ENCODE results near the gene PSMB7. TPM values are rescaled to one million over a fixed set of nuclear protein-coding genes. Genes with fewer than 3 reads are reported as not detected.

PSMB7 gene
- total and polyA plus RNA-seq, 2 of the 4 experiments (the other 2 are of a cell fraction), result 340 to 430 TPM

DNA sequence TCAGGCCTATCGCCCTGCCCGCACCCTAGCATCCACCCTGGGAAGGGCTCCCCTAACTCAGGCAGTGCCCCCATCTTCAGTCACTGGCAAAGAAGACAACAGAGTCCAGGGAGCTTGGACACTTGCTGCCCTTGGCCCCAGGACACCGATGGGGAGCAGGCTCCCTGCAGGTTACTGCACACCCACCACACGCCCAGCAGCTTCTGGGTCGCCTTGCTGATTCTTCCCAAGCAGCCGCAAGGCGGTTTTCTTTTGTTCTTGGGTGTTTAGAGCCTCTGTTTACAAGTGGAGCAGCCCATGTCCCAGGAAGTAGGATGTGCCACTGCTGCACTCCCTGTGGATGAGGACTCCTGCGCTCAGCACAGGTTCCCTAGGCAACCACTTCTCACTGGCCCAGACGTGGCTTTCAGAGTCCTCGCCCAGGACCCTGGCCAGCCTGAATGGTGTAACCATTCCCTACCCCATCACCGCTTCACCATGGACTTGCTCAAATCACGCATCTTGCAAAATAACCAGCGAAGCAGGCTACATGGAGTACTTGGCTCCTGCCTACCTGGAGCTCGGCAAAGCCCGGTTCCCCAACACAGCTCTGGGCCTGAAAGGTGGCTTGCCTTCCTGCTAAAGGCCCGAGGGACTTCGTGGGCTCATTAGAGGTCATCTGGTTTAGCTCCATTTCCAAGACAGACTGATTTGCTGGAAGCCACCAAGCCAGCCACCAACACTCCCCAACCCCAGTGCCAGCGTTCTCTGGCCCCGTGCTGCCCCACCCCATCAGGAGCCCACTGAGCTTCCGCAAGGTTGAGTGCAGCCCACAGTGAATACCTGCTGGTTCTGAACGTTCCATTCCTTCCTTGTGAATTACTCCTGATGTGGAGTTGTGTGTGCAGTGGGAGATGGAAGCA is 60.0 kb downstream of the PSMB7 start:
- H3K4me2 ChIP-seq (ENCODE audit: low read depth, low read length), result no peak overlapping the region
- in situ Hi-C loops (cut with MboI; ENCODE audit: low sequenced_read_pairs) (no loop called here), intact Hi-C loops (cut with micrococcal nuclease) (no loop called here), dilution Hi-C loops (cut with HindIII; ENCODE audit: low sequenced_read_pairs, unreplicated experiment) (no loop called here)
- no peak overlapping the region for H2BK120ac ChIP-seq (ENCODE audit: low read depth, low read length)
- no peak overlapping the region for H3K4me3 ChIP-seq (ENCODE audit: insufficient read depth, low read depth, low read length)
- peaks cover 83% of the 10 kb centered on the region for H4K20me1 ChIP-seq (ENCODE audit: insufficient read depth, low read length)
- H3K9ac ChIP-seq (ENCODE audit: low read depth, low read length), result no peak overlapping the region
- DNase-seq, result no peak
- H4K5ac ChIP-seq (ENCODE audit: low read depth, low read length), result no peak overlapping the region
- H3K9me1 ChIP-seq (ENCODE audit: insufficient read depth, low read length), result peaks cover 42% of the 10 kb centered on the region
- no peak overlapping the region for H3K56ac ChIP-seq (ENCODE audit: extremely low read depth, insufficient read depth, low read length)
- H3K4me1 ChIP-seq (ENCODE audit: control insufficient read depth, insufficient read depth, low read length), result peaks cover 14% of the 10 kb centered on the region
- ATAC-seq (ENCODE audit: low read depth), result no peak
- BruUV-seq (replicated peaks), result no TSS peak
- H2BK20ac ChIP-seq (ENCODE audit: low read depth, low read length), result no peak overlapping the region
- peak overlapping the region; percentile 33 for H2AK9ac ChIP-seq (replicated peaks; ENCODE audit: low read depth, low read length, poor library complexity)
- no peak overlapping the region for H2BK15ac ChIP-seq (ENCODE audit: low read depth, low read length)
- CTCF ChIA-PET, result no interaction called here
- H2AK5ac ChIP-seq (ENCODE audit: low read depth, low read length), result no peak overlapping the region; the same call in 1 of the 2 replicates
- peak overlapping the region; percentile 6 for H2AFZ ChIP-seq (replicated peaks; ENCODE audit: low read length, poor library complexity)
- peaks cover 67% of the 10 kb centered on the region for H3K36me3 ChIP-seq (ENCODE audit: control insufficient read depth, insufficient read depth, low read length)
- no peak overlapping the region for H3K27ac ChIP-seq (ENCODE audit: insufficient read depth, low read length)
- POLR2A ChIA-PET (ENCODE audit: unreplicated experiment), result no interaction called here
- no peak overlapping the region for H4K91ac ChIP-seq (ENCODE audit: insufficient read depth, low read depth, low read length)
- H3K18ac ChIP-seq (ENCODE audit: low read depth, low read length), result no peak overlapping the region
- no peak overlapping the region for H4K8ac ChIP-seq (ENCODE audit: low read depth in 2 of 2, low read length in 2 of 2)
- no peaks in the 10 kb centered on the region for H3K9me3 ChIP-seq (ENCODE audit: control insufficient read depth, insufficient read depth, low read length)
- no peak overlapping the region for H2BK5ac ChIP-seq (ENCODE audit: low read depth, low read length, poor library complexity, severe bottlenecking)
- WGBS, 2 experiments (ENCODE audit: extremely low coverage in 2 of 2, insufficient read length in 1 of 2), result 90% methylated on average over 7 of the region's 21 CpGs; no CpG with 5 or more reads in 1 of the 2 experiments
- no peak overlapping the region for H3K23ac ChIP-seq (ENCODE audit: low read depth, low read length)
- peaks cover 35 to 92% of the 10 kb centered on the region in 2 experiments for H3K79me1 ChIP-seq (ENCODE audit: low read depth in 1 of 2, low read length in 2 of 2)
- TF ChIP-seq RAD21 (IDR thresholded peaks at IDR 0.05; ENCODE audit: low read length), result no peak
- TF ChIP-seq BHLHE40 (IDR thresholded peaks at IDR 0.05; ENCODE audit: low read depth, low read length), result no peak
- TF ChIP-seq, protein P1, sequence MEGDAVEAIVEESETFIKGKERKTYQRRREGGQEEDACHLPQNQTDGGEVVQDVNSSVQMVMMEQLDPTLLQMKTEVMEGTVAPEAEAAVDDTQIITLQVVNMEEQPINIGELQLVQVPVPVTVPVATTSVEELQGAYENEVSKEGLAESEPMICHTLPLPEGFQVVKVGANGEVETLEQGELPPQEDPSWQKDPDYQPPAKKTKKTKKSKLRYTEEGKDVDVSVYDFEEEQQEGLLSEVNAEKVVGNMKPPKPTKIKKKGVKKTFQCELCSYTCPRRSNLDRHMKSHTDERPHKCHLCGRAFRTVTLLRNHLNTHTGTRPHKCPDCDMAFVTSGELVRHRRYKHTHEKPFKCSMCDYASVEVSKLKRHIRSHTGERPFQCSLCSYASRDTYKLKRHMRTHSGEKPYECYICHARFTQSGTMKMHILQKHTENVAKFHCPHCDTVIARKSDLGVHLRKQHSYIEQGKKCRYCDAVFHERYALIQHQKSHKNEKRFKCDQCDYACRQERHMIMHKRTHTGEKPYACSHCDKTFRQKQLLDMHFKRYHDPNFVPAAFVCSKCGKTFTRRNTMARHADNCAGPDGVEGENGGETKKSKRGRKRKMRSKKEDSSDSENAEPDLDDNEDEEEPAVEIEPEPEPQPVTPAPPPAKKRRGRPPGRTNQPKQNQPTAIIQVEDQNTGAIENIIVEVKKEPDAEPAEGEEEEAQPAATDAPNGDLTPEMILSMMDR (conservative IDR thresholded peaks at IDR 0.05; ENCODE audit: low read depth, low read length), result no peak
- TF ChIP-seq FOS (IDR thresholded peaks at IDR 0.05; ENCODE audit: low read depth, low read length), result no peak
- TF ChIP-seq MXI1 (IDR thresholded peaks at IDR 0.05; ENCODE audit: borderline replicate concordance, low read depth, low read length), result no peak
- no peak for TF ChIP-seq MAZ (IDR thresholded peaks at IDR 0.05; ENCODE audit: borderline replicate concordance, low read depth, low read length)
- no peak for TF ChIP-seq CHD1 (IDR thresholded peaks at IDR 0.05; ENCODE audit: low read depth, low read length)
- TF ChIP-seq RCOR1 (IDR thresholded peaks at IDR 0.05; ENCODE audit: insufficient replicate concordance, low read length), result no peak
- no peak for TF ChIP-seq MAFK (IDR thresholded peaks at IDR 0.05; ENCODE audit: low read depth, low read length)
- no peak for TF ChIP-seq NFE2L2 (IDR thresholded peaks at IDR 0.05; ENCODE audit: low read depth, low read length)
- TF ChIP-seq, protein P2, sequence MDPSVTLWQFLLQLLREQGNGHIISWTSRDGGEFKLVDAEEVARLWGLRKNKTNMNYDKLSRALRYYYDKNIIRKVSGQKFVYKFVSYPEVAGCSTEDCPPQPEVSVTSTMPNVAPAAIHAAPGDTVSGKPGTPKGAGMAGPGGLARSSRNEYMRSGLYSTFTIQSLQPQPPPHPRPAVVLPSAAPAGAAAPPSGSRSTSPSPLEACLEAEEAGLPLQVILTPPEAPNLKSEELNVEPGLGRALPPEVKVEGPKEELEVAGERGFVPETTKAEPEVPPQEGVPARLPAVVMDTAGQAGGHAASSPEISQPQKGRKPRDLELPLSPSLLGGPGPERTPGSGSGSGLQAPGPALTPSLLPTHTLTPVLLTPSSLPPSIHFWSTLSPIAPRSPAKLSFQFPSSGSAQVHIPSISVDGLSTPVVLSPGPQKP (IDR thresholded peaks at IDR 0.05; ENCODE audit: borderline replicate concordance, low read depth, low read length), result no peak
- TF ChIP-seq SMC3 (IDR thresholded peaks at IDR 0.05; ENCODE audit: low read depth, low read length), result no peak
- TF ChIP-seq RFX5 (IDR thresholded peaks at IDR 0.05; ENCODE audit: low read depth, low read length), result no peak
- no peak for TF ChIP-seq POLR2A (IDR thresholded peaks at IDR 0.05; ENCODE audit: low read depth, low read length)
- no peak for TF ChIP-seq CEBPB (IDR thresholded peaks at IDR 0.05; ENCODE audit: low read depth, low read length)
- no peak overlapping the region for H3K4ac ChIP-seq (ENCODE audit: low read depth, low read length)
- H3K14ac ChIP-seq (replicated peaks; ENCODE audit: low read depth, low read length), result no peak overlapping the region
- no peaks in the 10 kb centered on the region for H3K27me3 ChIP-seq (ENCODE audit: control insufficient read depth, insufficient read depth, low read length)
